ENCODE data around the gene GRK5.

DNA sequence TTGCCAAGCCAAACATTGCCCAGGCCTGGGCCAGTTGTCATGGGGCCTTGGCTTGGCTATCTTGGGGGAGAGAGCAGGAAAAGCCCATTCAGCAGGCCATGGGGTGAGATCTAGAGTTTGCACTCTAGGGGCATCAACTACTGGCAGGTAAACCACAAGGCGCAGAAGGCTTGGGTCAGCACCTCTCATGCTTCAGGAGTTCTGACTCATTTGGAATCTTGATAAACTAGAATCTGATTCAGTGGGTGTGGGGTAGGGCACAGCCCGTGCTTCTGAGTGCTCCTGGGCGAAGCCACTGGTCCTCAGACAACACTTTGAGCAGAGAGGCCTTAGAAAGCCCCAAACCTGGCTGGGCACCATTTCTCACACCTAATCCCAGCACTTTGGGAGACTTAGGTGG, 254.0 kb downstream of the GRK5 start:
- no peak for TF ChIP-seq POLR2A (IDR thresholded peaks at IDR 0.05)
- TF ChIP-seq CTCF (IDR thresholded peaks at IDR 0.05), result no peak

Measured in lower leg skin (tissue), 3 donors.